A673 (cell line): ENCODE results near the gene CBLC.

Experiments
- EZH2 ChIP-seq: fragments of 200-600 bp; sonication (generic); IDR thresholded peaks from 2 replicates; pipeline ENCODE4 v1.6.1; 2017; ENCODE audit warnings: borderline replicate concordance, low read depth, mild to moderate bottlenecking, mixed read lengths, antibody characterized with exemption, low read length; ENCODE audit not compliant: poor library complexity, severe bottlenecking
- TF ChIP-seq, protein P1 (sequence below): fragments of 300-800, 200-600 bp; sonication (generic); conservative IDR thresholded peaks from 2 replicates; pipeline ENCODE4 v1.5.1; 2017; ENCODE audit warnings: low read depth, mild to moderate bottlenecking, antibody characterized with exemption, low read length, moderate library complexity, mixed read lengths

DNA sequence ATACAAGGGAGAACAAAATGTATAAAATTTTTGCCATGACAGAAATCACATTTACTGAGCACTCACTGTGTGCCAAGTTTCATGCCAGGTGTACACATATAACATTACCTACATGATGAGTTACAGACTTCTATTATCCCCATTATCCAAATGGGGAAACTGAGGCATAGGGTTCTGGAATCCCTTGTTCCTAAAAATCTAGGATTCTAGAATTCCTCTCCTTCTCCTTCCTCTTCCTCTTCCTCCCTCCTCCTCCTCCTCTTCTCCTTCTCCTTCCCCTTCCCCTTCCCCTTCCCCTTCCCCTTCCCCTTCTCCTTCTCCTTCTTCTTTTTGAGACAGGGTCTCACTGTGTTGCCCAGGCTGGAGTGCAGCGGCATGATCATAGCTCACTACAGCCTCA lies 43.3 kb upstream of the CBLC start:
- TF ChIP-seq, protein P1, sequence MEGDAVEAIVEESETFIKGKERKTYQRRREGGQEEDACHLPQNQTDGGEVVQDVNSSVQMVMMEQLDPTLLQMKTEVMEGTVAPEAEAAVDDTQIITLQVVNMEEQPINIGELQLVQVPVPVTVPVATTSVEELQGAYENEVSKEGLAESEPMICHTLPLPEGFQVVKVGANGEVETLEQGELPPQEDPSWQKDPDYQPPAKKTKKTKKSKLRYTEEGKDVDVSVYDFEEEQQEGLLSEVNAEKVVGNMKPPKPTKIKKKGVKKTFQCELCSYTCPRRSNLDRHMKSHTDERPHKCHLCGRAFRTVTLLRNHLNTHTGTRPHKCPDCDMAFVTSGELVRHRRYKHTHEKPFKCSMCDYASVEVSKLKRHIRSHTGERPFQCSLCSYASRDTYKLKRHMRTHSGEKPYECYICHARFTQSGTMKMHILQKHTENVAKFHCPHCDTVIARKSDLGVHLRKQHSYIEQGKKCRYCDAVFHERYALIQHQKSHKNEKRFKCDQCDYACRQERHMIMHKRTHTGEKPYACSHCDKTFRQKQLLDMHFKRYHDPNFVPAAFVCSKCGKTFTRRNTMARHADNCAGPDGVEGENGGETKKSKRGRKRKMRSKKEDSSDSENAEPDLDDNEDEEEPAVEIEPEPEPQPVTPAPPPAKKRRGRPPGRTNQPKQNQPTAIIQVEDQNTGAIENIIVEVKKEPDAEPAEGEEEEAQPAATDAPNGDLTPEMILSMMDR, result no peak
- TF ChIP-seq EZH2, result no peak
